ENCODE data around the gene PLVAP.

The PLVAP gene

DNA sequence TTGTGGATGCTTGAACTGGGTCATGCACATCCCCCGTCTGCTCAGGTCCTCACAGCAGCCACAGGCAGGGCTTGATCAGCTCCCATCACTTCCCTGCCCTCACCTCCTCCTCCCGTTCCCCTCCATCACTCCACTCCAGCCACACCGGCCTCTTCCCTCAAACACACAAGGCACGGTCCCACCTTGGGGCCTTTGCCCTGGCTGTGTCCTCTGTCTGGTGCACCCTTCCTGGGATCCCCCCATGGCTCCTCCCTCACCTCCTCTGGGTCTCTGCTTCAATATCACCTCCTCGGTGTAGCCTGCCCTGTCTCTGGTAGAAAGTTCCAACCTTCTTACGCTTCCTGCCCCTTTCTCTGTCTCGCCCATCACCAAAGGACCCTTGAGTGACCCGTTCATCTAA, 23.8 kb downstream of the PLVAP start:
- DNase-seq: no peak

DNA sequence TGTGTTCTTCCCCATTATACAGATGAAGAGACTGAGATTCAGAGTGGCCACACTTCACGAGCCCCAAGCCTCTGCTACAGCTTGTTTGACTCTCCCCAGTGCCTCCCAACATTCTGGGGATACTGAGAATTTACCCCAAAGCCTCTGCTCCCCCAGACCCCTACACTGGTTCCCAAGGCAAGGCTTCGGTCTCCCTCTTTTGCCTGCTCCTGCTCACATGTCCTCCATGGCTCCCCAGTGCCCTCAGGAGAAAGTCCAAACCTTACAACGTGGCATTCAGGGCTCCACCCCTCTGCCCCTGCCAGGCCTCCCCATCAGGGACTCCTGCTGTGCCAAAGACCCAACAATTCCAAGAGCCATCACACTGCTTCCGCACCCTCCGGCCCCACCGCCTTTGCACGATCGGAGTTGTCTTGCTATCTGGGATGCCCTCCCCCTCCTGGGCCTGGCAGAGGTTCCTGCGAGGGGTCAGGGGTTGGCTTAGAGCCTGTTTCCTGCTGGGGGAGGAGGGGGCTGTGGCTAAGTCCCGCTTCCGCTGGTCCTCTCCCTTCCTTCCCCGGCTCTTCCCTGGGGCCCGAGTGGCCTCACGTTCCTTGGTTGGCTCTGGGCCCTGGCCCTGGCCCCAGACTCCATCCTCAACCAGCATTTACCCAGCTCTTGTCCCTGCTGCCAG, 24.4 kb downstream of the PLVAP start:
- no peak for DNase-seq

DNA sequence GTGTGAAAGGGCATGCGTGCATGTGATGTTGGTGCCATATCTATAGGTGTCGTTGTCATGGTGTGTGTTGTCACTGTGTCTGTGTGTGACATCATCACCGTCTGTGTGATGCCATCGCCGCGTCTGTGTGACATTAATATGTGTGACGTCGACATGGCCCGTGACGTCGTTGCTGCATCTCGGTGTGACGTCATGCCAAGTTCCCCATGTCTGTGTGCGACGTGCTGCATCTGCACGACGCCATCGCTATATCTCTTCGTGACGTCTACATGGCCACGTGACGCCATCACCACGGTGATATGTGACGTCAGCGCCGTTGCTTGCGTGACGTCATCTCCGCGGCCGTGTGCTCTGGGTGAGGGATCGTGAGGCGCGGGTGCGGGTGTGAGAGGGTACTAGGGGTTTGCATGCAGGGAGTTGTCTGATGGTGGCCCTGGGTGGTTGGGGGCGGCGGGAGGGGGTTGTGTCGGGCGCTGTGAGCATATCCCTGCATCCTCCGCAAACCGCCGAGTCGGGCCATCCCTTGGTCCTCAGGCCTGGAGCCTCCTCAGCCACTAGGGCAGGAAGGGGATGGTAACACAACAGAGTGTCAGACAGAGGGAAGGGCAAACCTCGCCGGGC, 25.2 kb downstream of the PLVAP start:
- DNase-seq: no peak

DNA sequence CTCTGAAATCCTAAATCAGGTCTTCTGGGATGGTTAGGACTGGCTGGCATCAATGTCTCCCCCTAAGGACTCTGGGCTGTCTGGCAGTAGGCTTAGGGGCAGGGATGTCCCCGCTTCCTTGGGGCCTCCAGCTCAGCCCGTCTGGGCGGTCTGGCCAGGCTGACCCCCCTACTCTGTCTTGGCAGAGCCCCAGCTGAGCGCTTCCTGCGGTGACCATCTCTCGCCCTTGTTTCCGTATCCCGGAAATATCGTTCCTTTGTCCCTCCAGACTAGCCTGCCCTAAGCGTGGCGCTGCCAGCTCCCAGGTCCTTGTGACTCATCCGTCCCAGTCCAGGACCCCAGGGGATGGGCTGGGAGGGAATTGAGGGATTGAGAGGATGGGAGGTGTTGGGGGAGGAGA, 28.4 kb downstream of the PLVAP start:
- no peak for DNase-seq

DNA sequence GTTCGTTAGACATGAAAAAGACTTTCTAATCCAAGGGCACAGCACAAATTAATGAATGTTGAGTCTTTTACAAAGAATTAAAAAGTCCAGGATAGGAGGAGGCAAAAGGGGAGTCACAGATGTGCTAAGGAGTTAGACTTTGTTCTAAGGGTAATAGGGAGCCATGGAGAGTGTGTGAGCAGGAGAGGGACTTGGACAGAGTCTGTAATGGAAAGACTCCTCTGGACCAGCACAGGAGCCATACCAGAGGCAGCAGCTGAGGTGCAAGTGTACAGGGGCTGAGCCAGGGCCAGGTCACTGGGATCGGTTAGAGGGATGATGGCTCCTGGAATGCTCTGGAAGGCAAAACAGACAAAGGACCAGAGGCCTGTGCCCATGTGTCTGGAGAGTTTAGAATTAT, 29.3 kb downstream of the PLVAP start:
- no peak for DNase-seq

DNA sequence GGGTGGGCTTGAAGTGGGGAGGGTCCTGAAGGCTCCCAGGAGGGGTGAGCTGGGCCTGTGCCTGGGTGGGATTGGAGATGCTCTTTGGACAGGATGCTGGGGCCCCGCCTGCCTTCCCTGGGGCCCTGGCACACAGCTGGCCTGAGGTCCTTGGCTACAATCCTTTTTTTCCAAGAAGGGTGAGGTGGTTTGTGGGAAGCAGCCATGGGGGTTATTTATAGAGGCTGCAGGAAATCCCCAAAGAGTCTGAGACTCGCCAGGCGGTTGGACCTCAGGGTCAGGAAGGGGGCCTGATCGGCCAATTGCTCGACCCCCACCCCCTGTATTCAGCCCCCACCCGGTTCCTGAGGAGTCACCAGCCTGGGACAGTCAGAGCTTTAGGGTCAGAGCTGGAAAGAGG, 29.8 kb downstream of the PLVAP start:
- DNase-seq: no peak

DNA sequence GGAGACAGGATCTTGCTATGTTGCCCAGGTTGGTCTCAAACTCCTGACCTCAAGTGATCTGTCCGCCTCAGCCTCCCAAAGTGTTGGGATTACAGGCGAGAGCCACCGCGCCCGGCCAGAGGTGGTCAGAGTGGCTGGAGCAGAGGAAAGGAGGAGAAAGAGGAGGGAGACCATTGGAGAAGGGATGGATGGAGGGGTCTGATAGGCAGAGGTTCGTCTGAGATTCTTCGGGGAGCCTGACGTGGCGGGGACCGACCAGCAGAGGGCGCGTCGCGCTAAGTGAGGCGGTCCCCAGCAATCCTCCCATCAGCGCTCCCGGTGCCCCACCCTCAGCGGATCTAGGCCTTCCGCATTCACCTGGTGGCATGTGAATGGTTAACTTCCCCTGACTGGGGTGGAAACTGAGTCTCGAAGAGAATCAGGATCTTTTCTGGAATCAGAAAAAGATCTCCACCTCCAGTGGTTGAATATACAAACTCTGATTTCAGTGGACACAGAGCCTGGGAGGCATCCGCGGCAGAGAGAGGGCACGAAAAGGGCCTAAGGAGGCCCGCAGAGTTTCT, 31.0 kb downstream of the PLVAP start:
- peak; percentile 82 for DNase-seq

DNA sequence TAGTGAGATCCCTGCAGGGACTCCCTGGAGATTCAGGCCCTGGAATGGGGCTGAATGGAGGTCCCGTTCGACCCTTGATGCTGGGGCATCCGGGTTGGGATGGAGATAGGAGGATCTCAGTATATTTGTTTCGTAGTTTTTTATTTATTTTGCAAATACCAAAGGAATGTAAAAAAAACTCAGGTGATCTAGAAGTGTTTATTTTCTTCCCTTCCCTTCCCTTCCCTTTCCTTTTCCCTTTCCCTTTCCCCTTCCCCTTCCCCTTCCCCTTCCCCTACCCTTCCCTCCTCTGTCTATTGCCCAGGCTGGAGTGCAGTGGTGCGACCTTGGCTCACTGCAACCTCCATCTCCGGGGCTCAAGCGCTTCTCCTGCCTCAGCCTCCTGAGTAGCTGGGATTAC, 35.3 kb downstream of the PLVAP start:
- DNase-seq: no peak

DNA sequence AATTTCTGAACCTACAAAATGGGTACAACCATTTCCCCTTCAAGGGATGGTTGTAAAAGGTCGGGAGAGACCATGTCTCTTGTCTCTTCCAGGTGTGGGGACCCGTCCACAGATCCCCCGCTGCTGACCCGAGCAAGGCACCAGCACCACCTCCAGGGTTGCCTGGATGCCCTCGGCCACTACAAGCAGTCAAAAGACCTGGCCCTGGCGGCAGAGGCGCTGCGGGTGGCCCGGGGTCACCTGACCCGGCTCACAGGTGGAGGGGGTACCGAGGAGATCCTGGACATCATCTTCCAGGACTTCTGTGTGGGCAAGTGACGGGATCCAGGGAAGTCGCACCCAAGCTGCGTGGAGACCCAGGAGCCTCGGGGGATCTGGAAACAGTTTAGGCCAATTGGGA, 35.8 kb downstream of the PLVAP start:
- no peak for DNase-seq

DNA sequence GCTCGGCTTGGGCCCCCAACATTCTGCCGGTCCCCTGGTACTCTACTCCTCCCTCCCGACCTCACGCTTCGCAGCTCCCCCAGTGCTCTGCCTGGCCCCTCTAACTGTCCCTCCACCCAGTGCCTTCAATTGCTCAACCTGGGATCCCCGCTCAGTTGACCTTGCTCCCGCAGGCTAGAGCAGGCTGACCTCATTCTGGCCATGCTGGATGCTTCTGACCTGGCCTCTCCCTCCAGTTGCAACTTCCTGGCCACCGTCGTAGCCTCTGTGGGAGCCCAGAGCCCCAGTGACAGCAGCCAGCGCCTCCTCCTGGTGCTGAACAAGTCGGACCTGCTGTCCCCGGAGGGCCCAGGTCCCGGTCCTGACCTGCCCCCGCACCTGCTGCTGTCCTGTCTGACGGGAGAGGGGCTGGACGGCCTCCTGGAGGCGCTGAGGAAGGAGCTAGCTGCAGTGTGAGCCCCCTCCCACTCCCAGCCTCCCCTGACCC, 36.2 kb downstream of the PLVAP start:
- DNase-seq: no peak

DNA sequence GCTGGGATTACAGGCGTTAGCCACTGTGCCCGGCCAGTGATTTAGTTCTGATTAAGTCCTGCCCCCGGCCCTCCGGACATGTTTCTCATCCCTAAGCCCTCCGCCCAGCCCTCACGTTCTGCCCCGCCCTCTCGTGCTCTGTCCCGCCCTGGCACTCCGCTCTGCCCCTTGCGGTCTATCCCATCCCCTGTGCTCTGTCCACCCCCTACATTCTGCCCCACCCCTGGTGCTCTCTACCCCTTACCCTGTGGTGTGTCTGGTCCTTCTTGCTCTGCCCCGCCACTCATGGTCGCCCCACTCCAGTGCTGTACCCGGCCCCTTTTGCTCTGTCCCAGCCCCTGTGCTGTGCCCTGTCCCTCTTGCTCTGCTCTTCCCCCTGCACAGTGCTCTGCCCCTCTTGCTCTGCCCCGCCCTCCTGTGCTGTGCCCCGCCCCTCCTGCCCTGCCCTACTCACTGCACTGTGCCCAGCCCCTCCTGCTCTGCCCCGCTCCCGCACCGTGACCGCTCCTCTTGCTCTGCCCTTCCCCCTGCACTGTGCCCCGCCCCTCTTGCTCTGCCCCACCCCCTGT, 36.8 kb downstream of the PLVAP start:
- peak; percentile 72 for DNase-seq

DNA sequence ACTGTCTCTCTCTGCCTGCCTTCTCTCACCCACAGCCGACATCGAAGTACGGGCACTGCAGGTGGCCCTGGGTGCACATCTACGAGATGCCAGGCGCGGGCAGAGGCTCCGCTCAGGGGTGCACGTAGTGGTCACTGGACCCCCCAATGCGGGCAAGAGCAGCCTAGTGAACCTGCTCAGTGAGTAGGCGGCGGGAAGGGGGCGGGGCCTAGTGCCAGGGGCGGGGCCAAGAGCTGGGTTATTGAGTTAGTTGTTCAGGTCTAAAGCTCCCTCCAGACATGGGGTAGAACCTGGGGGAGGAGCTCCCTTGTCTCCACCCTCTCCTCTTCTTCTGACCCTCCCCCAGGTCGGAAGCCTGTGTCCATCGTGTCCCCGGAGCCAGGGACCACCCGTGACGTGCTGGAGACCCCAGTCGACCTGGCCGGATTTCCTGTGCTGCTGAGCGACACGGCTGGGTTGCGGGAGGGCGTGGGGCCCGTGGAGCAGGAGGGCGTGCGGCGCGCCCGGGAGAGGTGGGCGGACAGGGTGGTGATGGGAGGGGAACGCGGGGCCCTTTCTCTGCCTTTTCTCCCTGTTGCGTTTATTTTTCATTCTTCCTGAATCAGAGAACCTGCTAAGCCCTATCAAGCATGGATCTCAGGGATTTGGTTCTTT, 37.9 kb downstream of the PLVAP start:
- DNase-seq: peak; percentile 53

DNA sequence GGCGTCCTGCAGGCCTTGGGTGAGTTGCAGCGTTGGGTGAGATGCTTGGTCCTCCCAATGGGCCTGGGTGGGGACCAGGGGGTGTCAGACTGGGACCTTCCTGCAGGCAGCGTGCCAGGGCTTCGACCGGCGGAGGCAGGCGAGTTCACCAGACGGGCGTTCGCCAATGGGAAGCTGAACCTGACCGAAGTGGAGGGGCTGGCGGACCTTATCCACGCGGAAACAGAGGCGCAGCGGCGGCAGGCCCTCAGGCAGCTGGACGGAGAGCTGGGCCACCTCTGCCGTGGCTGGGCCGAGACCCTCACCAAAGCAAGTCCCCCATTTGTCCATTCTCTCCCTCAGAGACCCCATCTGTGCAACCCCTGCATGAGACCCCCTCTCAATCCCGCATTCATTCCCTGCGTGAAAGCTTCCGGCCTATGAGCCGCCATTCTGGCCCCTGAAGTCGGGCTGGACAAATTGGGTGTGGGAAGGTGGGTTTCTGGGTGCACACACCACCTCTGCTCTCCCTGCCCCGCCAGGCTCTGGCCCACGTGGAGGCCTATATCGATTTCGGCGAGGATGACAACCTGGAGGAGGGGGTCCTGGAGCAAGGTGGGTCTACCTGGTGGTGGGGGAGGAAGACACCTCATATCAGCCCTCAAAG, 38.6 kb downstream of the PLVAP start:
- DNase-seq: no peak

DNA sequence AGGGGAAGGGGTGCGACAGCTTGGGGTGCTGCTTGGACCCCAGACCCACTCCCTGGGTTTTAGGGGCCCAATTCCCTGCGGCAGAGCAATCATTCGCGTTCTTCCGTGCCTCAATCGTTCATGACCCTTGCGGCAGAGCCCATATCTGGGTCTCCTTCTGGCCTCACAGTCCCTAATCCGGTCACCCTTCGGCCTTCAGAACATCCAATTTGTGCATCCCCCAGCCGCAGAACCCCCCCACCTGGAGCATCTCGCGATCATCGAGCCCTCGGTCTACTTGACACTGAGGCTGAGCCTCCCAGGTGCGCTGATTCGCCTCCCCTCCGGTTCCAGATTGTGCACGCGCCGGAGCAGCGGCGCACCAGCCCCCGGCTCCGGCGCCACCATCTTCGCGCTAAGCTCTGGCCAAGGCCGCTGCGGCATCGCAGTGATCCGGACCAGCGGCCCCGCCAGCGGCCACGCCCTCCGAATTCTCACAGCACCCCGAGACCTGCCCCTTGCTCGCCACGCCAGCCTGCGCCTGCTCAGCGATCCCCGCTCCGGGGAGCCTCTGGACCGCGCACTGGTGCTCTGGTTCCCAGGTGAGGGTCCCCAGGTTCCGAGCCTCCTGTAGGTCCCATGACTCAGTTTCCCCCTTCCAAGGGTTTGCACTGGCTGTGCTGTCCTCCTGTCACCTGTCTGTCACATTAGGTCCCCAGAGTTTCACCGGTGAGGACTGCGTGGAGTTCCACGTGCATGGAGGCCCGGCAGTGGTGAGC, 39.3 kb downstream of the PLVAP start:
- DNase-seq: peak; percentile 78

DNA sequence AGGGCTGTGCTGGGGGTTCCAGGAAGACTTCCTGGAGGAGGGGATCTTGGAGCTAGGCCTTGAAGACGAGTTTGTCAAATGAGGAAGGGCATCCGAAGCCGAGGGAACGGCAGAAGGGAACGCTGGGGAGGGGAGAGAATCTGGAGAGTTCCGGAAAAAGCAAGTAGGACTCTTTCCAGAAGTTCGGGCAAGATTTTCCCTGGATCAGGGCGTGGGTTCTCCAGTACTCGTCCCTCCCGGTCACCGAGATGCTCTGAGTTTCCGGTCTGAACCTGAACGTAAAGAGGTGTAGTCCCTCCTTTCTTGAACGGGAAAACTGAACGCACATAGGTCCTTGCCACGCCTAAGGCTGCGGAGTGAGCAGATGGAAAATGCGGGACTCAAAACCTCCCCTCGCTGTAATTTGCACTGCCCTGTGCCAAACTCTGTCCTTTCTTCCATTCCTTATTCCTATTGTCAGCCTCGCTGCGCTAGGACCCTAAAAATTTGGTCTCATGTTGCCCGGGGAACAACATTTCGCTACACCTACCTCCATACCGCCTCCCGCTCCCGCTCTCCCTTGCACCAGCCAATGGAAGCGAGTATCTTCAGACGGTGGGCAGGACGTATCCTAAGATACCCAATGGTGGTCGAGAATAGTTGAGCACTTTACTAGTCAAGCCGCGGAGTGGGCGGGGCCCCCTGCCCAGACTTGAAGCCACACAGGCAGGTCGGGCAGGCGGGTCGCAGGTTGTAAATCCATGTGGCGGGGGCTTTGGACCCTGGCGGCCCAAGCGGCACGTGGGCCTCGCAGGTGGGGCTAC, 40.1 kb downstream of the PLVAP start, which contains the start of gene GTPBP3:
Gene GTPBP3, plus strand, starts transcription at position 682 of the 803 bp plus-strand sequence. Its CDS starts 59 bp downstream, at position 741.
- DNase-seq: peak; percentile 100

DNA sequence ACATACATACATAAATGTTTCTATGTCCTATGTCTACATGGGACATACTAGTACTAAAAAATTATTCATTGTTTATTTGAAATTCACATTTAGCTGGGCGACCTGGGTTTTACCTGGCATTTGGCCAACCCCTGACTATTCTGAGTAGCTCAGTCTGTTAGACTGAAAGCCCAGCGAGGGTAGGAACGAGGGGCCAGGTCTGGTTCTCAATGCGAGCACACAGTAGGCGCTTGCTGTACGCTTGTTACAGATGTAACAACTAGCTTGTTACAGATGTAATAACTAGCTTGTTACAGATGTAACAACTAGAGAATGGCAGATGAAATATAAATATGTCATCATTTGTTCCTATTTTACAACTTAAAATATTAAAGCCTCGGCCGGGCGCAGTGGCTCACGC, 41.6 kb downstream of the PLVAP start:
- no peak for DNase-seq

DNA sequence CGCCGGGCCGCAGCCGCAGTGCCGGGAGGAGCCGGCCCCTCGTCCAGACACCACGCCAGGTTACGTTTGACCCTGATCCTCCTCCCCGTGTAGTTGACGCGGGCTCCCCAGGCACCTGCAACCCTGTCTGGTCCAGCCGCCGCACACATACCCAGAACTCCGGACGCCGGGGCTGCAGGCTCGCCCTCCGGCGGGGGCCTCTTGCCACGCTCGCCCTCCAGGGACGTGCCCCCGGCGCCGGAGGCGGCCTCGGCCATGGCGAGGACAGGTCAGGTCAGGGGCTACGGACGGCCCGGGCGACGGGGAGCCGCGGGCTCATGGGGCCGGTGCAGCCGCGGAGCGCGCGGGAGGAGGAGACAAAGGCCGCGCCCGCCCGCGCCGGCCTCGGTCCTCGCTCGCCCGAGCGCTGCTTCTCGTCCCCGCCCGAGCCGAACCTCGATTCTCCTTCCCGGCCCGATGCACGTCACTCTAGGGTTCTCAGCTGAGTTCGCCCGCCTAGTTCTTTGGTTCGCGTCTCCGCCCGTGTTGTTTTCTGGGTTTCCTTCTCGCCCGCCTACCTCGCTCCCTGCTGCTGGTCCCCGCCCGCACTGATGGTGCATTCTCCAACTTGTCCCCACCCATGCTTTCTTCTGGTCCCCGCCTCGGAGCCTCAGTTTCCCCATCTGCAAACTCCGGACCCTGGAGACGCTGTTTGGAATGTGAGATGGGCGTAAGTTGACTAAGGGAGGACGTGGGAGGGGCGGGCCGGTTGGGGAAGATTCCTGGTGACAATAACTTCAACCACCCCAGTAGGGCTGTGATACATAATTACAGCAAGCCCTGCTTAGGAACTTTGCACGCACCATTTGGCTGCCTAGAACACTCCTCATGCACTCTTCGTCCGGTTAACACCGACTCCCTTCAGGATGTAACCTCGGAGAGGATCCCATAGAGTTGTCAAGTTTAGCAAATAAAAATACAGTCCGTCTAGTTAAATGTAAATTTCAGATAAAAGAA, 42.4 kb downstream of the PLVAP start, which contains the start of gene ANO8:
Gene ANO8, minus strand, starts transcription at position 442 of the 996 bp plus-strand sequence. Its CDS starts 185 bp downstream, at position 257.
- DNase-seq: peak; percentile 98

DNA sequence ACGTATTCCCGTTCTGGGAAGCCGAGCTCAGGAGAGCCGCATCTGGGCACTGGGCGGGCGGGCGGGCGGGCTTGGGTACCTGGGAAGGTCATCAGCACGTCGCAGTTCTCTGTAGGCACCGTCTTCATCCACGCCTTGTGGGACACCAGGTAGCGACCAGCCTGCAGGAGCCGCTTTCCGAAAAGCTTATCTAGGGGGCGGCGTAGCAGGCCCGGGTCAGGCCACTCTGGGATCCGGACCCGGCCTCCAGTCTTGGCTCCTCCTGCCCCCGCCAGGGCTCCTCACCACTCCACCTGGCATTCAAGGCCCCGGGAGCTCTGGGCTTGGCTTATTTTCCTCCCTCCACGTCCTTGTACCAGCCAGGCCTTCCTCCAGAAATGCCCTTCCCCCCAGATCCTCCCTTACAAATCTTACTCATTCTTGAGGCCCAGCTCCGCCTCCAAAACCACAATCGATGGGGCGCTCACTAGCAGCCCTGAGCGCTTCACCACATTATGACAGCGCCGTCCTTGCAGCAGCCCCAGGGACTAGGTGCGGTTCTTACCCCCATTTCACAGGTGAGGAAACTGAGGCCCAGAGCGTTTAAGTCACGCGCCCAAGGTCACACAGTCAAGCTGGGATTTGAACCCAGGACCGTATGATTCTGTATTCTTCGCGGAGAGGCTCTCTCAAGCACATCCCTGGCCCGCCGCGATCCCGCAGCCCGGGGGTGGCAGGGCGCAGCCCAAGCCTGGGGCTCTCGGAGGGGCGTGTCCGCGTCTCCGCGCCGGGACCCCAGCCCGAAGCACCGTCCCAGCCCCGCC, 43.3 kb downstream of the PLVAP start:
- DNase-seq: peak; percentile 95

Data from hematopoietic multipotent progenitor cell treated with erythropoietin and hydrocortisone succinate and interleukin-3 and kit ligand, for 4 days (in vitro differentiated cells).